Activated CD8-positive, alpha-beta memory T cell treated with anti-CD3 and anti-CD28 coated beads, Interleukin-2, amount 10 ng/mL, durations not matched to agents 7 days and 5 days (primary cell): ENCODE measurements around the gene KCNQ2. TPM values are rescaled to one million over a fixed set of nuclear protein-coding genes. Genes with fewer than 3 reads are reported as not detected.

Experiments
- ATAC-seq: fragments of 150-1000 bp; cut with Tn5 transposase; one replicate; pipeline ENCODE4 v1.10.0; 2021; ENCODE audit warnings: moderate library complexity
- CTCF ChIA-PET: fragments of 350-600 bp; sonication (Branson Sonifier 250); formaldehyde crosslinking; loops from one replicate; lab custom pipeline; 2021; ENCODE audit warnings: antibody characterized with exemption; lab: Charles Lee
- DNase-seq: peaks from one replicate; pipeline ENCODE4 v3.0.0-alpha.2; 2020
- H3K27ac Mint-ChIP-seq: one replicate; pipeline ENCODE4 v1.8.0; 2021; ENCODE audit warnings: mild to moderate bottlenecking, mixed read lengths
- H3K27me3 Mint-ChIP-seq: one replicate; pipeline ENCODE4 v1.8.0; 2021; ENCODE audit warnings: mixed read lengths
- H3K36me3 Mint-ChIP-seq: one replicate; pipeline ENCODE4 v1.8.0; 2021; ENCODE audit warnings: mild to moderate bottlenecking, mixed read lengths
- H3K4me1 Mint-ChIP-seq: one replicate; pipeline ENCODE4 v1.8.0; 2021; ENCODE audit warnings: mixed read lengths
- H3K4me3 Mint-ChIP-seq: one replicate; pipeline ENCODE4 v1.8.0; 2021; ENCODE audit warnings: mild to moderate bottlenecking, moderate library complexity, mixed read lengths
- H3K9me3 Mint-ChIP-seq: one replicate; pipeline ENCODE4 v1.8.0; 2022; ENCODE audit warnings: low read depth, mixed read lengths
- total RNA-seq, 2 experiments: library from RNA; stranded (reverse); gene quantifications; one replicate each; pipeline ENCODE4 v1.2.3, GENCODE V29; 2021

Gene KCNQ2
- total RNA-seq, 2 experiments from 2014 or later: 0.05 TPM; not detected in 1

DNA sequence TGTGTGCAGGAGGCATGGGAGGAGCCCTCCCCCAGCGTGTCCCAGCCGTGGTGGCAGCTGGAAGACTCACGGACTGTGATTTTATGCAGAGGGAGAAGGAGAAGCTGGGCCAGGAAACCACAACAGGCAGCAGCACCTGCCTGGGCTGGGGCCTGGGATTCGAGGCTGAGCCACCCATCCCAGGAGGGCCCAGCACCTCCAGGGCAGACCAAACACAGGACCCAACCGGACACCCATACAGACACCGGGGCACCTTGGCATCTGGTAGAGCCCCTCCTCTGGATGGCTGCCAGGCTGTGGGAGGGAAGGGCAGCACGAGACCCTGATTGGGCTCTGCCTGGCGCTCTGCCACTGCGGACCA, 69.6 kb downstream of the KCNQ2 start:
- no peak for ATAC-seq
- Mint-ChIP-seq H3K4me3 (no peak overlapping the region), H3K27me3 (no peaks in the 10 kb centered on the region), H3K9me3 (no peaks in the 10 kb centered on the region), H3K36me3 (no peaks in the 10 kb centered on the region), H3K27ac (no peak overlapping the region), H3K4me1 (no peaks in the 10 kb centered on the region)
- CTCF ChIA-PET: interaction anchor here (1.5 kb wide), 1 partner anchor 93 kb away, joined by 3 read pairs; no protein-coding TSS in a partner anchor
- no peak for DNase-seq

DNA sequence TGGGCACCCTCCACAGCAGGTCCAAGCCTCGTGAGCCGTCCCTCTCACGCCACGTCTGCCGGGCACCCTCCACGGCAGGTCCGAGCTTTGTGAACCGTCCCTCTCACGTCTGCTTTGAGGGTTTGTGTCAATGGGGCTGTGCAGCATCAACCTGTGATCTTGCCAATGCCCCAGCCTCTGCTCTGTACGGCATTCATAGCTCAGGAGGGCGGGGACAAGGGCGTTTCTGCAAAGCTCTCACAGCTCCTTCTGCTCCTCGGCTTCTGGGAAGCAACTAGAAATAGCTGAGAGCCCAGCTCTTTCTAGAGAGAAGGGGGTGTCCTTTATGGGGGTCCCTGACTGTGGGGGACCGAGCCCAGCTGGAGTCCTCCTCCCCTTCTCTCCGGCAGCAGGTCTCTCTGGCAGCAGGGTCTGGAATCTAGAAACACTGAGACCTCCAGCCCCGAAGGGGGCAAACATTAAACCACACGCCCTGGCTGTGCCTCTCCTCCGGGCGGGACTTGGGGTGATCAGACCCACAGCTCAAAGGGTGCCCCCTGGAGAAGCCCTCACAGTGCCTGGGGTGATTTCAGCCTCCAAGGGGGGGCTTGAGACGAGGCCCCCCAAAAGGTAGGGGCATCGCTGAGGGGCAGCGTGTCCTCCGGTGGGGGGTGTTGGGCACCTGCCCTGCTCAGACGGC, 70.1 kb downstream of the KCNQ2 start:
- no peaks in the 10 kb centered on the region for H3K36me3 Mint-ChIP-seq
- no peaks in the 10 kb centered on the region for H3K4me1 Mint-ChIP-seq
- no peak overlapping the region for H3K4me3 Mint-ChIP-seq
- no peaks in the 10 kb centered on the region for H3K9me3 Mint-ChIP-seq
- H3K27ac Mint-ChIP-seq: no peak overlapping the region
- no peak for ATAC-seq
- no peaks in the 10 kb centered on the region for H3K27me3 Mint-ChIP-seq
- DNase-seq: no peak
- CTCF ChIA-PET: interaction anchor here (1.5 kb wide), 1 partner anchor 93 kb away, joined by 3 read pairs; no protein-coding TSS in a partner anchor

DNA sequence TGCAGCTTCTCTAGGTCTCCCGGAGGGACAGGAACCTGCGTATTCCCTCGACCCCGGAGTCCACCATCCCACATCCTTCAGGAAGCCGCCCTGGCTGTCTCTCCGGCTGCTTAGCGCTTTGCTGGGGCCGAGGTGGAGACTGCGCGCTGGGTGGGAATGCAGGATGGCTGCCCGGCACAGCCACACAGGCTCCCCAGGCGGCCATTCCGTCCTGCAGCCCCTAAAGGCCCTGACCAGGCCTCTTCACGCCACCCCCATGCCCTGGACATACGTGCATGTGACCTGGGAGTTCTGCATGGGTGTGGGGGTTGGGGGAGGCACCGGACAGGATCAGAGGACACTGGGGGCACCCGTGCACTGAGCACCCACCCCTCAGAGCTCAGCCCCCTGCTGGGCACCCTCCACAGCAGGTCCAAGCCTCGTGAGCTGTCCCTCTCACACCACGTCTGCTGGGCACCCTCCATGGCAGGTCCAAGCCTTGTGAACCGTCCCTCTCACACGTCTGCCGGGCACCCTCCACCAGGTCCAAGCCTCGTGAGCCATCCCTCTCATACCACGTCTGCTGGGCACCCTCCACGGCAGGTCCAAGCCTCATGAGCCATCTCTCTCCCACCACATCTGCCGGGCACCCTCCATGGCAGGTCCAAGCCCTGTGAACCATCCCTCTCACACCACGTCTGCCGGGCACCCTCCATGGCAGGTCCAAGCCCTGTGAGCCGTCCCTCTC, 70.9 kb downstream of the KCNQ2 start:
- DNase-seq (no peak), ATAC-seq (no peak)
- no peak overlapping the region for H3K4me3 Mint-ChIP-seq
- no peaks in the 10 kb centered on the region for H3K4me1 Mint-ChIP-seq
- CTCF ChIA-PET: no interaction called here
- H3K27ac Mint-ChIP-seq: no peak overlapping the region
- no peaks in the 10 kb centered on the region for H3K27me3 Mint-ChIP-seq
- H3K36me3 Mint-ChIP-seq: no peaks in the 10 kb centered on the region
- no peaks in the 10 kb centered on the region for H3K9me3 Mint-ChIP-seq

DNA sequence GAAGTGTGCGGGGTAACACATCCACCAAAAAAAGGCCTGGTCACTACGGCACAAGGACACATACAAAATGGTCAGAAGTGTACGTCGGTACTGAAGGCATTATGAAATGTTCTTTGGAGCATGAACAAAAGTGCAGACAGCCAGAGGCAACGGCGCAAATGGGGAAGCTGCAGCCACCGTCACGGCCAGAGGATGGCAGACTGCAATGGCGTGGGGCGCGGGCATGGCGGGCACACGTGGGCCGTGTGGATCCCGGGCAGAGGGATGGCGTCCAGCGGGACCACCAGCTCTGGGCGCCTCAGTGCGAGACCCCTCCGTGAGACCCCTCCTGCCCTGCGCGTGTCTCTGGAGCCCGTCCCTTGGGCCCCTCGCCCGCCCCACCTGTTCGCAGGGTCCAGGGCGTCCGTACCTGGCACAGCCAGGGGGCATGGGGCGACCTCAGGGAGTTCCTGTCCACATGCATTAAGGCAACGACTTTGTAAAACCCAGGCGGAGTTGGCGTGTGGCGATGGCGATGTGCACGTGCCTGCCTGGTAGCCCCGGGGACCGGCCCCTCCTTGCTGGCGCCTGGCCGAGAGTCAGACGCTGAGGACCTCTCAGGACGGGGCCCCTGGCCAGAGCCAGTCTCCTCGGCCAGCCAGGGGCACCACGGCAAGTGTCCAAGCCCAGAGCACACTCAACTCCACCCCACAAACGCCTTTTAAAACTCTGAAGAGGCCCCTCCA, 71.8 kb downstream of the KCNQ2 start:
- DNase-seq (no peak), ATAC-seq (no peak)
- no peak overlapping the region for H3K4me3 Mint-ChIP-seq
- CTCF ChIA-PET: no interaction called here
- no peaks in the 10 kb centered on the region for H3K27me3 Mint-ChIP-seq
- no peaks in the 10 kb centered on the region for H3K4me1 Mint-ChIP-seq
- H3K27ac Mint-ChIP-seq: no peak overlapping the region
- H3K9me3 Mint-ChIP-seq: no peaks in the 10 kb centered on the region
- no peaks in the 10 kb centered on the region for H3K36me3 Mint-ChIP-seq

DNA sequence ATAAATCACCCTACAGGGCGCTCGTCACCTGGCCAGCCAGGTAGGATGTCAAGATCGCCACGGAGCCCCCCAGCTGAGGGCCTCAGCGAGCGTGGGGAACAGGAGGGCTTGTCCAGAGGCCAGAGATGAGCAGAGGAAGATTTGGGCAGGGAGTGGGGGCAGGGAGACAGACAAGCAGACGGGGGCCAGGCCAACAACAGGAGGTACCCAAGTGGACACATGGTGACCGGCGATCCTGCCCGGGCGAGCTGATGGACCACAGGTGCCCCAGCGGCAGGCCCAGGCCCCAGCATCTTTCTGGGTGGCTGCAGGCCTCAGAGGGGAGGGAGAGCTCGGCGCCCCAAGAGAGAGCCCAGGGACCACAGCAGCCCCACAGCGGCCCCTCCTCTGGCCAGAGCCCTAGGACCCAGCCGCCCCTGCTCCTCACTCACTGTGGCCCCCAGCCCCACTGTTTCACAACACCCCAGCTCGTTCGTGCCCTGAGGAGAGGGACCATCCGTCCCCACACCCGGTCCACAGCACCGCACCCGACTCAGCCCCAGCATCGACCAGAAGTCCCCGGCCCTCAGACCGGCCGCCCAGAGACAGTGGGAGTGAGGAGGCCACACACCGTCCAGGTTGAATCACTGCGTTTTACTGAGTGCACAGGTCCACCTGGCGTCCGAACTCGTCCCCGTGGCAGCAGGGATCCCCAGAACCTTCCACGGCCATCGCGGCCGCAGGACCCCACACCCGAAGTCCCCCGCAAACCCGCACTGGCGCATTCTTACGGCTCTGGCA, 72.7 kb downstream of the KCNQ2 start:
- H3K4me1 Mint-ChIP-seq: no peaks in the 10 kb centered on the region
- no peak overlapping the region for H3K27ac Mint-ChIP-seq
- ATAC-seq: no peak
- no peaks in the 10 kb centered on the region for H3K36me3 Mint-ChIP-seq
- no peak overlapping the region for H3K4me3 Mint-ChIP-seq
- no peaks in the 10 kb centered on the region for H3K9me3 Mint-ChIP-seq
- no peaks in the 10 kb centered on the region for H3K27me3 Mint-ChIP-seq
- no peak for DNase-seq
- CTCF ChIA-PET: no interaction called here

DNA sequence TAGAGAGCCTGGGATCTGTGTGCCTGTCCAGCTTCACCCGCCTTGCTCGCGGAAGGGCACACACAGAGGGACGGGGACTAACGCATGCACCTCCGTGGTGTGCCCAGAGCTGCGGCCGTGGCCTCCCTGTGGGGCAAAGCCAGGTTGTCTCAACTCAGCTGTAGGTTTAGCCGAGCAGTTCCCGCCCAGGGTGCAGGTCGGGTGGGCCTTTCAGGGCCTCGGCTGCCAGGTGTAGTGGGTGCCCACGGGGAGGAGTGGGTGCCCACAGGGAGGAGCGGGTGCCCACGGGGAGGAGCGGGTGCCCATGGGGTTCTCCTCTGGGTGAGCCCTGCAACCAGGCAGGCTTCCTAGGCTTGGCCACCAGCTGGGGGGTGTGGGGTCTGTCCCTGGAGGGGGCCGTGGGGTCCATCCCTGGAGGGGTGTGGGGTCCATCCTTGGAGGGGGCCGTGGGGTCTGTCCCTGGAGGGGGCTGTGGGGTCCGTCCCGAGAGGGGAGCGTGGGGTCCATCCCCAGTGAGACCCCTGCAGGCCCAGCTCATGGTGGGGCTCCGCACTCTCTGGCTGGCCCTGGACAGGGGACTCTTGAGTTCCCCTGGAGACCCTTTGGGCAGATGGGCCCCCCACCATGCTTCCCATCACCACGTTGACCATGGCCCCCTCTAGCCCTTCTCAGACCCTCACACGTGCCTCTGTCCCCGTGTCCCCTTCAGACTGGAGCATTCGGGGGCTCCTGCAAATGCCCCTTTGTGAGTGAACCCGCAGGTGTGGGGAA, 73.5 kb downstream of the KCNQ2 start:
- CTCF ChIA-PET: no interaction called here
- ATAC-seq (no peak), DNase-seq (no peak)
- H3K27me3 Mint-ChIP-seq: no peaks in the 10 kb centered on the region
- H3K27ac Mint-ChIP-seq: no peak overlapping the region
- H3K36me3 Mint-ChIP-seq: no peaks in the 10 kb centered on the region
- H3K4me1 Mint-ChIP-seq: no peaks in the 10 kb centered on the region
- no peaks in the 10 kb centered on the region for H3K9me3 Mint-ChIP-seq
- H3K4me3 Mint-ChIP-seq: no peak overlapping the region

DNA sequence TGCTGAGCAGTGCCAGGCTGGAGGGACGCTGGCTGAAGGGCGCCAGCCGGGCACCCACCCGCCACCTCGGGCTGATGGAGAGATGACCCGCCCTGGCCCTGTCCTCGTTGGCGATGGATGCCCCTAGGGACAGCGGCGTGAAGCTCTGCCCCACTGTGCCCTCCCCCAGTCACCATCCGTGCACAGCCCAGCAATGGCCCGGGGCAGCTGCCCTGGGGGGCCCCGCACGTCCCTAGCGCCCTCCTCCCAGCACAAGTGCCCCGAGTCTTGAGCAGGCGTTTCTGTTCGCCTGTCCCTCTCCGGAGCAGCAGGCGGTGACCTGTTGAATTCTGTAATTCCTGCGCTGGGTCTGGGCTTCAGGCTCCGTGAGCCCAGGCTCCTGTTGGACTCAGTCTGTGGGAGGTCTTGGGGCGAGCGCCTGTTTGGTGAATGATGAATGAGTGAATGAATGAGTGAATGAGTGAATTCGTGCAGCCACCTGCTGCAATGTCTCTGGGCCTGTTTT, 74.5 kb downstream of the KCNQ2 start:
- Mint-ChIP-seq H3K27me3 (peaks cover 3% of the 10 kb centered on the region), H3K4me1 (no peaks in the 10 kb centered on the region), H3K27ac (no peak overlapping the region), H3K36me3 (no peaks in the 10 kb centered on the region), H3K9me3 (no peaks in the 10 kb centered on the region), H3K4me3 (no peak overlapping the region)
- CTCF ChIA-PET: no interaction called here
- DNase-seq (no peak), ATAC-seq (no peak)

DNA sequence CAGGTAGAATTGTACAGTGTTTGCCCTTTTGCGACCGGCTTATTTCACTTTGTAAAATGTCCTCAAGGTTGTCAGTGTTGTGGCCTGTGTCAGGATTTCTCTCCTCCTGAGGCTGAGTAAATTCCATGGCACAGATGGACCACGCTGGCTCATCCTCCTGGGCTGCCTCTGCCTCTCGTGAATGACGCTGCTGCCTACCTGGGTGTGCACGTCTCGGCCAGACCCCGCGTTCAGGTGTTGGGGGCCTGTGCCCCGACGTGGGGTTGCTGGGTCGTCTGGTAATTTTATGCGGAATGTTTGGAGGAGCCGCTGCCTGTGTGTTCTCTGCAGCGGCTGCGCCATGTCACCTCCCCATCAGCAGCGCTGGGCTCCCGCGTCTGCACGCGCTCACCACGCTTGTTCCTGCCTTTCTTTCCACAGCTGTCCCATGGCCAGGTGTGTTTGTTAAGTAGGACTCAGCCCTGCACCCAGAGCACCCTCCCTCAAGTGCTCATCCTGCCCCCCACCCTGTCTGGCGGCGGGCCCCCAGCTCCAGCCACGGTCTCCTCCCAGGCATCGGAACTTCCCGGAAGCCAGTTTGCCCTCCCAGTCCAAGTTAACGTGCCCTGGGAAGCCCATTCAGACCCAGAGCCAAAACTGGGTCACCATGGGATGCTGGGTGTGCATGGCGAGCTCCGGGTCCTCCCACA, 75.2 kb downstream of the KCNQ2 start:
- ATAC-seq (no peak), DNase-seq (no peak)
- CTCF ChIA-PET: no interaction called here
- H3K9me3 Mint-ChIP-seq: no peaks in the 10 kb centered on the region
- no peaks in the 10 kb centered on the region for H3K36me3 Mint-ChIP-seq
- H3K27ac Mint-ChIP-seq: no peak overlapping the region
- H3K27me3 Mint-ChIP-seq: peaks cover 3% of the 10 kb centered on the region
- H3K4me3 Mint-ChIP-seq: no peak overlapping the region
- H3K4me1 Mint-ChIP-seq: no peaks in the 10 kb centered on the region

DNA sequence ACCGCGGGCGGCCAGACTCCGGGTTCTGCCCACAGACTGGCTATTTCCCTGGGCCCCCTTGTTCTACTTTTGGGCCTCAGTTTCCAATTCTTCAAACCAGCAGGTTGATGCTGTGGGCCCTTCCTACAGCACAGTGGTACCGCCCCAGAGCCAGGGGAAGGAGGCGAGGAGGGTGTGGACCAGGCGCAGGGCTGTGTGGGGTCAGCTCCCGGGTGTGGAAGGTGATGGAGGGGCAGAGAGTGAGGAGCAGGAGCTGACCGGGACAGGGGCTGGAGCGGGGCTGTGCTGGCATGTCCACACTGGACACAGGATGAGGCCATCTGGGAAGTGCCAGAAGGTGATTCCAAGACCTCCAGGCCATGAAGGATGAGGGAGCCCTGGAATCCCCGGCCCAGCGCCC, 76.2 kb downstream of the KCNQ2 start:
- H3K9me3 Mint-ChIP-seq: no peaks in the 10 kb centered on the region
- no peaks in the 10 kb centered on the region for H3K4me1 Mint-ChIP-seq
- H3K27ac Mint-ChIP-seq: no peak overlapping the region
- DNase-seq (no peak), ATAC-seq (no peak)
- CTCF ChIA-PET: no interaction called here
- H3K27me3 Mint-ChIP-seq: peaks cover 3% of the 10 kb centered on the region
- no peaks in the 10 kb centered on the region for H3K36me3 Mint-ChIP-seq
- H3K4me3 Mint-ChIP-seq: no peak overlapping the region

DNA sequence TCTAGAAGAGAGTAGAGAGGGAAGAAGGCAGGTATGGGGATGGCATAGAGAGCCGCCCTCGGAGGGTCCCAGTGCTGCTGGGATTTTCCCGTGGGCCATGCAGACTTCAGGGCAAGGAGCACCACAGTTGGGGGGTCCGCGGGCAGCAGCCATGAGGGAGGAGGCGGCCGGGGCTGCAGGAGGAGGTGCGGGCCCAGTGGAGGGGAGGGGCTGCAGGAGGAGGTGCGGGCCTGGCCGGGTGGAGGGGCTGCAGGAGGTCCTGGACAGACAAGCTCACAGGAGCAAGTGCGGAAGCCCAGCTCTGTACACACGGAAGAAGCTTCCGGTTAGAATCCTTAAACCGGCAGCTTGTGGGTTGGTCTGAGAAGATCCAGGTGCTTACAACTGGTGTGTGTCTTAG, 76.7 kb downstream of the KCNQ2 start:
- Mint-ChIP-seq H3K36me3 (no peaks in the 10 kb centered on the region), H3K27me3 (peaks cover 3% of the 10 kb centered on the region), H3K9me3 (no peaks in the 10 kb centered on the region), H3K4me1 (no peaks in the 10 kb centered on the region), H3K4me3 (no peak overlapping the region), H3K27ac (no peak overlapping the region)
- DNase-seq (no peak), ATAC-seq (no peak)
- CTCF ChIA-PET: no interaction called here

DNA sequence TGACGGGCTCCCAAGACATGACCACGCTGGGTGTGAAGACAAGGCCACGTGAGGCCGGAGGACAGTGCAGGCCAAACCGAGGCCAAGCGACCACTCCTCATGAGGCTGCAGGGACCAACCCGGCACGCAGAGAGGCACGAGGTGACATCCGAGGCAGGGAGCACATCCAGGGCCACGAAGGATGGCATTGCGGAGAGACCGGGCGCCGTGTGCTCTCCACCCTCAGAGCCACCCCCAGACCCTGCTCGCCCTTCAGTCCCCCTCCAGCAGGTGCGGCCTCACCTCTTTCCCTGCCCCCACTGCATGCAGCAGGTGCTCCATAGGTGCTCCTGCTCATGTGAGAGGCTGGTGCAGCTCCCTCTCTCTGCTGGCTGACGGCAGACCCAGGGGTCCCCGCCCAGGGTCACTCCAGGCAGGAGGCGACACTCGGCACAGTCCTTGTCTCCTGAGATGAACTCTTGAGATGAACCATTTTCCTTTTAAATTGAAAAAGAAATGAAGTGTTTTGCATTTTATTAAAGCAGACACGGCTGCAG, 77.5 kb downstream of the KCNQ2 start:
- DNase-seq (no peak), ATAC-seq (no peak)
- no peaks in the 10 kb centered on the region for H3K9me3 Mint-ChIP-seq
- H3K4me3 Mint-ChIP-seq: no peak overlapping the region
- peaks cover 3% of the 10 kb centered on the region for H3K27me3 Mint-ChIP-seq
- no peaks in the 10 kb centered on the region for H3K4me1 Mint-ChIP-seq
- CTCF ChIA-PET: no interaction called here
- no peaks in the 10 kb centered on the region for H3K36me3 Mint-ChIP-seq
- H3K27ac Mint-ChIP-seq: no peak overlapping the region
